Fibroblast of pulmonary artery (primary cell): ENCODE data around the gene DSE.
A peak's percentile ranks its signal among the peaks of the same experiment; 100 is the strongest.

ENCODE experiments used
- DNase-seq: peaks from one replicate; pipeline ENCODE4 v3.0.0-alpha.2; 2010; ENCODE audit warnings: low read depth
- H3K4me3 ChIP-seq: replicated peaks from 2 replicates; pipeline ENCODE4 v1.5.1; 2011; ENCODE audit warnings: low read depth, mild to moderate bottlenecking, control low read depth, low read length, moderate library complexity
- TF ChIP-seq, protein P1 (sequence below): IDR thresholded peaks from 2 replicates; pipeline ENCODE4 v1.5.1; 2011; ENCODE audit warnings: mild to moderate bottlenecking, control low read depth, low read length, inconsistent platforms; ENCODE audit errors: missing control alignments

DSE gene

DNA sequence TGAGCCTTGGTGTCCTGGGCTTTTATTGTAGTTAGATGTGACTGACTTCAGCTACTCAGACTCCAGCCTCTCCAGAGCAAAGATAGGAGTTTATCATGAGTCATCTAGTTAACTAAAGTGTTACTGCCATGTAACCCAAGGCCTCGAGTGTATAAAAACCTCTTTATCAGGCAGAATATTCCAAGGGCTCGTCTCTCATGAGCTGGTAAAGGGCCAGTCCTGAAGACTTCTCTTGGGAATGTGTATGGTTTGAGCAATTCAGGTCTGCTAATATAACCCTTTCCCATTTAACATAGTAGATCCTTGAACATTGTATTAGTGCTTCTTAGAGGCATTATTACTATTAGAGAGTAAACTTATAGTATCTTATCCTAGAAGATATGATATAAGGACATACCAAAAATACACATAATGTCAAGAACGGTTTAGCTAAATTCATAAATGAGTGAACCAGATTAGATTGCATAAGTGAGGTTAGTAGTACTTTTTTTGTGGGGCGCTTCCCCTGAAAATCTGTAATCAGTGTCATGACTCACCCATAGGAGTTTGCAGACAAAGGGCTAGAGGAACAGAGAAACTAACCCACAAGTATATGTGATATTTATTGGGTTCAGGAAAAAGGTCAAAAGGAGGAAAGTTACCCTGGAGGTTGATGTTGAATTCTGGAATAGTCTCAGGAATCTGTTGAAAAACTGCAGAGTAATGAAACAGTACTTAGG lies 16.0 kb downstream of the DSE start:
- H3K4me3 ChIP-seq: no peak overlapping the region
- DNase-seq: peak; percentile 66
- TF ChIP-seq, protein P1, sequence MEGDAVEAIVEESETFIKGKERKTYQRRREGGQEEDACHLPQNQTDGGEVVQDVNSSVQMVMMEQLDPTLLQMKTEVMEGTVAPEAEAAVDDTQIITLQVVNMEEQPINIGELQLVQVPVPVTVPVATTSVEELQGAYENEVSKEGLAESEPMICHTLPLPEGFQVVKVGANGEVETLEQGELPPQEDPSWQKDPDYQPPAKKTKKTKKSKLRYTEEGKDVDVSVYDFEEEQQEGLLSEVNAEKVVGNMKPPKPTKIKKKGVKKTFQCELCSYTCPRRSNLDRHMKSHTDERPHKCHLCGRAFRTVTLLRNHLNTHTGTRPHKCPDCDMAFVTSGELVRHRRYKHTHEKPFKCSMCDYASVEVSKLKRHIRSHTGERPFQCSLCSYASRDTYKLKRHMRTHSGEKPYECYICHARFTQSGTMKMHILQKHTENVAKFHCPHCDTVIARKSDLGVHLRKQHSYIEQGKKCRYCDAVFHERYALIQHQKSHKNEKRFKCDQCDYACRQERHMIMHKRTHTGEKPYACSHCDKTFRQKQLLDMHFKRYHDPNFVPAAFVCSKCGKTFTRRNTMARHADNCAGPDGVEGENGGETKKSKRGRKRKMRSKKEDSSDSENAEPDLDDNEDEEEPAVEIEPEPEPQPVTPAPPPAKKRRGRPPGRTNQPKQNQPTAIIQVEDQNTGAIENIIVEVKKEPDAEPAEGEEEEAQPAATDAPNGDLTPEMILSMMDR: no peak

DNA sequence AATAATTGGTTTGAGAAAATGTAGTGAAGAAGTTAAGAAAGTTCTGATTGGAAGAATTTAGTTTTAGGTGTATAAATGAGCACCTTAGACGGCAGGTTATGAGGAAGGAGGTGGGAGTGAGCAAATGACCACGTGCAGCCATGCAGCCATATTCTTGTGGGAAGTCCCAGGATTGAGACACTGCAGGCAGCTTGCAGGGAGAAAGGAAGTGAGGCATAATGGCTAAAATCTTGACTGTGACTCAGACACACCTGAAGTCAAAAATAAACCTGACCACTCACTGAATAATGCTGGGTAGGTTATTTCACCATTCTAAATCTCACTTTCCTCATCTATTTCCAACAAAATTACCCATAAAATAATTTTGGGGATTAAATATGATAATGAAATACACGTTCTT lies 16.6 kb downstream of the DSE start:
- TF ChIP-seq, protein P1: no peak
- no peak overlapping the region for H3K4me3 ChIP-seq
- DNase-seq: peak; percentile 86

DNA sequence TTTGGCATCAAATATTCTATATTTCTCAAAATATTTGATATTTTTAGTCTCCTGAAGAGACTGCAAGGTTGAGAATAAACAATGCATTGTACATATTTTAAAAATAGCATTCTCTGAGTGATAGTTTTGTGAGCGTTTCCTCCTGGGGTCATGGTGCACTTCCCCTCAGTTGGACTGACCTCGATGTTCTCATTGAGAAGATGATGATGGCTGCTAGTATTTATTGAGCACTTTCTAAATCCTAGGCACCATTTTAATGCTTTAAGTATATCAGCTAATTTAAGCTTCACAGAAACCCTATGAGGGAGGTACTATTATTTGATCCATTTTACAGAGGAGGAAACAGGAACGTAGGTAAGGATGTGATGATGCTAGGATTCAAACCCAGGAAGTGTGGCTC lies 18.2 kb downstream of the DSE start:
- no peak overlapping the region for H3K4me3 ChIP-seq
- no peak for DNase-seq
- TF ChIP-seq, protein P1: no peak

DNA sequence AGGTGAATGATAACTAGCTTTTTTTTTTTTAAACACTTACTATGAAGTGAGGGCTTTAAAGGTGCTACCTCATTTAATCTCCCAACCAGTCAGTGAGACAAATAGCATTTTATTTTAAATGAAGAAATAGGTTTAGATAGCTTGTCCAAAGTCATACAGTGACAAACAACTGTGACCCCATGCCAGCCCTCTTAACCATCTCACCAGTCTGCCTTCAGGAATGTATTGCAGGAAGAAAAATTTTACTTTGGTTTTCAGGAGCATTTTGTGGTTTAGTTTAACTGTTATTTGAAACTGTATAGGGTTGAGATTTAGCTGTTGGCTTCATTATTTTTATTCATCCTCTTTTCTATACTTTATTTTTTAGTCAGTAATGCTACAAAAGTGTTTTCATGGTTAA lies 18.6 kb downstream of the DSE start:
- TF ChIP-seq, protein P1: no peak
- no peak for DNase-seq

GRCh38 chr6:116390581-116390980 lies 19.8 kb downstream of the DSE start:
- TF ChIP-seq, protein P1: no peak
- no peak for DNase-seq
- H3K4me3 ChIP-seq: no peak overlapping the region

More for the DNA sequence above, 18.6 kb downstream of the DSE start:
- H3K4me3 ChIP-seq: no peak overlapping the region

DNA sequence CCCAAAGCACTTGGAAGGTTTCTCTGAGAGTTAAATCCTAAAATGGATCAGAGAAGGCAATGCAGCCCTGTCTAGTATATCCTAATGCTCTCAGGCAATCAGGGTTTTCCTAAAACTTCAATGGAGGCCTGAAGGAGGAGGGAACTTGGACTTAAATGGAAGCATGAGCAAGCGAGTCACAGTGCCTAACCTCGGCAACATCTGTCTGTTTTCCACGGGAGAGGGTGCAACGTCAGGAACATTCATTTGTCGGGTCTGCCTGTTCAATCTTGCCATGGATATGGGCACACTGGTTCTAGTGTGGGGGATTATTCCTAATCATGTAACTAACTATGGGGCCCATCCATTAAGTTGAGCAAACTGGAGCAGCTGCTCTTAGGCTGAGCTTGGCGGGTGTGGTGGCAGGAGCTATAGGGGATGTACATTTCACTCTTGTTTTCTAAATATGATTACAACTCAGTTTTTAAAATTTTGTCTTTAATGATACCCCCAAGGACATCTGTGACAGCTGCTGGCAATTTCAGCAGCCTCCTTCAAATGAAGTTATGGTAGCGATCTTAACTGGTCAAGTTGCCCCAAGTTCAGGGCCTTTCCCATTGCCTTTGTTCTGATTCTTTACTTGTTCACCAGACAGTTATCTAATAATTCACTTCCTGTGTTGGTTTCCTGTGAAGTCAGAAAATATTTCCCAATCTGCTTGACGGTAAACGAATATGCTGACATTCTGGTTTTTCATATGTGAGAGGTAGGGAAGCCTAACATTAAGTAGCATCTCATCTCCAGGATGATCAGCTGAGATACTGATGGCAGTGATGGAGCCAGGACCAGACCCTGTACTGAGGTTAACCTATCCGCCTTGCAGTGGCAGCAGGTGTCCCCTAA lies 21.6 kb downstream of the DSE start:
- peak; percentile 91 for DNase-seq
- TF ChIP-seq, protein P1: no peak
- H3K4me3 ChIP-seq: no peak overlapping the region
